HG03159 (cell line): ENCODE measurements around the gene VWA8.
"Not testable (repeated sequence)": the region's sequence is repeated elsewhere in the genome, so short reads cannot be mapped to it uniquely, and the experiment has no call there.

ENCODE experiments used
- ATAC-seq: cut with Tn5 transposase; IDR thresholded peaks from one replicate; pipeline ENCODE4 v1.9.1; 2021; ENCODE audit warnings: mild to moderate bottlenecking, moderate library complexity; ENCODE audit not compliant: unreplicated experiment

Gene VWA8

GRCh38 chr13:41928323-41928722 is 32.6 kb downstream of the VWA8 start:
- ATAC-seq = no peak

- ATAC-seq = no peak
These were observed 35.9 kb downstream of the VWA8 start for GRCh38 chr13:41925014-41925413.

GRCh38 chr13:41922894-41923293 is 38.0 kb downstream of the VWA8 start:
- not testable (repeated sequence) for ATAC-seq

- ATAC-seq = no peak
These were observed 41.0 kb downstream of the VWA8 start for GRCh38 chr13:41919741-41920487.

GRCh38 chr13:41919031-41919740 is 41.7 kb downstream of the VWA8 start:
- no peak for ATAC-seq

GRCh38 chr13:41917641-41918040 is 43.3 kb downstream of the VWA8 start:
- no peak for ATAC-seq

- ATAC-seq = peak; percentile 99
These were observed 44.5 kb downstream of the VWA8 start for GRCh38 chr13:41916173-41916954.

GRCh38 chr13:41915081-41915480 is 45.8 kb downstream of the VWA8 start:
- ATAC-seq = no peak

GRCh38 chr13:41914552-41914951 is 46.4 kb downstream of the VWA8 start:
- no peak for ATAC-seq

- ATAC-seq = no peak
These were observed 51.4 kb downstream of the VWA8 start for GRCh38 chr13:41909506-41909905.

GRCh38 chr13:41905600-41906254 is 55.2 kb downstream of the VWA8 start:
- peak; percentile 95 for ATAC-seq

GRCh38 chr13:41900918-41901317 is 60.0 kb downstream of the VWA8 start:
- no peak for ATAC-seq

- not testable (repeated sequence) for ATAC-seq
These were observed 62.5 kb downstream of the VWA8 start for GRCh38 chr13:41898411-41898810.

- no peak for ATAC-seq
These were observed 63.8 kb downstream of the VWA8 start for GRCh38 chr13:41897126-41897525.

- ATAC-seq = no peak
These were observed 65.4 kb downstream of the VWA8 start for GRCh38 chr13:41895478-41895877.

- no peak for ATAC-seq
These were observed 69.8 kb downstream of the VWA8 start for GRCh38 chr13:41891119-41891518.

GRCh38 chr13:41883147-41883546 is 77.8 kb downstream of the VWA8 start:
- no peak for ATAC-seq

- not testable (repeated sequence) for ATAC-seq
These were observed 79.0 kb downstream of the VWA8 start for GRCh38 chr13:41881890-41882289.

GRCh38 chr13:41880966-41881365 is 79.9 kb downstream of the VWA8 start:
- no peak for ATAC-seq

- ATAC-seq = no peak
These were observed 96.3 kb downstream of the VWA8 start for GRCh38 chr13:41864658-41865057.

- not testable (repeated sequence) for ATAC-seq
These were observed 98.2 kb downstream of the VWA8 start for GRCh38 chr13:41862659-41863058.
